Parathyroid adenoma (tissue), 2 donors: ENCODE results near the gene SLC25A53.

Source experiments
- H2AFZ ChIP-seq: fragments of 300-600 bp; sonication (generic); one replicate; pipeline ENCODE4 v1.7.0; 2017; ENCODE audit warnings: antibody characterized with exemption, mild to moderate bottlenecking
- H3K27ac ChIP-seq: fragments of 300-600 bp; sonication (generic); one replicate; pipeline ENCODE4 v1.7.0; 2017
- H3K27me3 ChIP-seq: fragments of 300-600 bp; sonication (generic); one replicate; pipeline ENCODE4 v1.7.0; 2017; ENCODE audit warnings: low read length; ENCODE audit not compliant: control insufficient read depth, insufficient read depth
- H3K36me3 ChIP-seq: fragments of 300-600 bp; sonication (generic); one replicate; pipeline ENCODE4 v1.7.0; 2017; ENCODE audit warnings: low read length; ENCODE audit not compliant: control insufficient read depth, insufficient read depth
- H3K4me1 ChIP-seq: fragments of 300-600 bp; sonication (generic); one replicate; pipeline ENCODE4 v1.7.0; 2017; ENCODE audit warnings: control low read depth
- H3K4me2 ChIP-seq: fragments of 300-600 bp; sonication (generic); one replicate; pipeline ENCODE4 v1.7.0; 2017; ENCODE audit warnings: low read length
- H3K4me3 ChIP-seq: fragments of 300-600 bp; sonication (generic); one replicate; pipeline ENCODE4 v1.7.0; 2017; ENCODE audit warnings: low read depth, low read length
- H3K79me2 ChIP-seq: fragments of 300-600 bp; sonication (generic); one replicate; pipeline ENCODE4 v1.7.0; 2017; ENCODE audit warnings: control low read depth
- H3K9ac ChIP-seq: fragments of 300-600 bp; sonication (generic); one replicate; pipeline ENCODE4 v1.7.0; 2017; ENCODE audit warnings: mild to moderate bottlenecking
- H3K9me3 ChIP-seq: fragments of 300-600 bp; sonication (generic); one replicate; pipeline ENCODE4 v1.7.0; 2017; ENCODE audit warnings: low read length; ENCODE audit not compliant: control insufficient read depth
- TF ChIP-seq, protein P1 (sequence below): fragments of 300-600 bp; sonication (generic); IDR thresholded peaks from one replicate; pipeline ENCODE4 v1.7.0; 2017; ENCODE audit warnings: antibody characterized with exemption, mild to moderate bottlenecking
- donor health status: primary hyperparathyroidism.

The SLC25A53 gene

DNA sequence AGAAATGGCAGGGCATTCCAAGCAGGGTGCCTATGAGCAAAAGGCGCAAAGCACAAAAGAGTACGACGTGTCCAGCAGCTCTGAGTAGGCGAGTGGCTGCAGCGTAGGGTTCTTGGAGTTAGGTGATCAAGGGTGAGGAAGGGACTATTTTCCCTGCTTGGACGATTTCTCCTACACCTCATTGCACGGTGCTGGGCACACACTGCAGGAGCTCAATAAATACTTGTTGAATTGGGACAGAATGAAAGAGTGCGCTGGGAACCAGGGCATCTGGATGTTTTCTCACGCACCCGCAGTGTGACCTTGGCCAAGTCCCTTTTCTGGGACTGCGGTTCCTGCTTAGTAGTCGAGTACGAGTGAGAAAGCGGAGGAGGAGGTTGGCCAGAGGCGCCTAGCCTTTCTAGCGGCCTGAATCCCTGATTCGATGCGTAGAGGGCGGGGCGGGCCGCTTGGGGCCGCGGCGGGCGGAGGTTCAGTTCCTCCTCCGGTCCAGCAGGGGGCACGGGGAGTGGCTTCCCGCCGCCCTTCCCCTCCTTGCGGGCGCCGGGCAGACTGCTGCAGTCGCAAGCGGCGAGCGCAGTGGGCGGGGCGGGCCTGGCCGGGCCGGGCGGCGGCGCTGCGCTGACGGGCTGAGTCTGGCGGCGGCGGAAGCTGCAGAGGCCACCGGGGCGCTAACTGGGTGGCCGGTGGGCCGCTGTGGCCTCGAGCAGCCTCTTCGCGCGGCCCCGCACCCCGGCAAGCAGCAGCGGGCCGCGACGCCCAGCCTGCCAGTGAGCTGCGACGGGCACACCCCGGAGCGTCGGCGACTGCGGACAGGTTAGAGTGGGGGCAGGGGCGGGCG lies 9.3 kb upstream of the SLC25A53 start, which contains the start of gene FAM199X:
Gene FAM199X (plus strand): TSS at position 560 of the 841 bp plus-strand sequence. CDS start 333 bp downstream, outside the sequence.
- H3K79me2 ChIP-seq: peaks cover 2% of the 10 kb centered on the region
- no peaks in the 10 kb centered on the region for H3K27me3 ChIP-seq
- H3K27ac ChIP-seq: peak within 1 kb of the TSS; percentile 74
- TF ChIP-seq, protein P1, sequence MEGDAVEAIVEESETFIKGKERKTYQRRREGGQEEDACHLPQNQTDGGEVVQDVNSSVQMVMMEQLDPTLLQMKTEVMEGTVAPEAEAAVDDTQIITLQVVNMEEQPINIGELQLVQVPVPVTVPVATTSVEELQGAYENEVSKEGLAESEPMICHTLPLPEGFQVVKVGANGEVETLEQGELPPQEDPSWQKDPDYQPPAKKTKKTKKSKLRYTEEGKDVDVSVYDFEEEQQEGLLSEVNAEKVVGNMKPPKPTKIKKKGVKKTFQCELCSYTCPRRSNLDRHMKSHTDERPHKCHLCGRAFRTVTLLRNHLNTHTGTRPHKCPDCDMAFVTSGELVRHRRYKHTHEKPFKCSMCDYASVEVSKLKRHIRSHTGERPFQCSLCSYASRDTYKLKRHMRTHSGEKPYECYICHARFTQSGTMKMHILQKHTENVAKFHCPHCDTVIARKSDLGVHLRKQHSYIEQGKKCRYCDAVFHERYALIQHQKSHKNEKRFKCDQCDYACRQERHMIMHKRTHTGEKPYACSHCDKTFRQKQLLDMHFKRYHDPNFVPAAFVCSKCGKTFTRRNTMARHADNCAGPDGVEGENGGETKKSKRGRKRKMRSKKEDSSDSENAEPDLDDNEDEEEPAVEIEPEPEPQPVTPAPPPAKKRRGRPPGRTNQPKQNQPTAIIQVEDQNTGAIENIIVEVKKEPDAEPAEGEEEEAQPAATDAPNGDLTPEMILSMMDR: peak; percentile 67
- H2AFZ ChIP-seq: peak within 1 kb of the TSS; percentile 90
- H3K36me3 ChIP-seq: no peaks in the 10 kb centered on the region
- H3K4me1 ChIP-seq: peaks cover 3% of the 10 kb centered on the region
- peak within 1 kb of the TSS; percentile 66 for H3K4me3 ChIP-seq
- no peaks in the 10 kb centered on the region for H3K9me3 ChIP-seq
- peak within 1 kb of the TSS; percentile 66 for H3K4me2 ChIP-seq
- no peak within 1 kb of the TSS for H3K9ac ChIP-seq

DNA sequence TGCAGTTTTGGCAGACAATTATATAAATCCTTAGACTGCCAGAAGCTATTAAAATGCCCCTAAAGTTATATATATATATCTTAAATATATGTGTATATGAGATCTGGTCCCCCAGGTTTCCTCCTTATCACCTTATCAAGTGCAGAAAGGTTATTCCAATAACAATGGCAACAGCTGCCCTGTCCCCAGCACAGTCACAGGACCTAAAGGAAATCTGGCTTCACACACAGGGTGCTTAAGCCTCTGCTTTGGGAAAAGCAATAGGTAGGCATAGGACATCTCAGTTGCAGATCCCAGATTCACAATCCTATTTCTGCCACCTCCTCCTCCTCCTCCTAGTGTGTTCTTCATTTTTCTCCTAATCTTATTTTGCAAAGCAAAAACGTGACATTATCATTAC lies 5.8 kb downstream of the SLC25A53 start:
- TF ChIP-seq, protein P1: no peak
- Histone ChIP-seq H3K4me2 (no peak overlapping the region), H3K27ac (no peak overlapping the region), H3K79me2 (no peaks in the 10 kb centered on the region), H3K4me3 (no peak overlapping the region), H3K36me3 (no peaks in the 10 kb centered on the region), H3K9ac (no peak overlapping the region), H3K4me1 (no peaks in the 10 kb centered on the region), H2AFZ (no peak overlapping the region), H3K9me3 (no peaks in the 10 kb centered on the region), H3K27me3 (no peaks in the 10 kb centered on the region)

DNA sequence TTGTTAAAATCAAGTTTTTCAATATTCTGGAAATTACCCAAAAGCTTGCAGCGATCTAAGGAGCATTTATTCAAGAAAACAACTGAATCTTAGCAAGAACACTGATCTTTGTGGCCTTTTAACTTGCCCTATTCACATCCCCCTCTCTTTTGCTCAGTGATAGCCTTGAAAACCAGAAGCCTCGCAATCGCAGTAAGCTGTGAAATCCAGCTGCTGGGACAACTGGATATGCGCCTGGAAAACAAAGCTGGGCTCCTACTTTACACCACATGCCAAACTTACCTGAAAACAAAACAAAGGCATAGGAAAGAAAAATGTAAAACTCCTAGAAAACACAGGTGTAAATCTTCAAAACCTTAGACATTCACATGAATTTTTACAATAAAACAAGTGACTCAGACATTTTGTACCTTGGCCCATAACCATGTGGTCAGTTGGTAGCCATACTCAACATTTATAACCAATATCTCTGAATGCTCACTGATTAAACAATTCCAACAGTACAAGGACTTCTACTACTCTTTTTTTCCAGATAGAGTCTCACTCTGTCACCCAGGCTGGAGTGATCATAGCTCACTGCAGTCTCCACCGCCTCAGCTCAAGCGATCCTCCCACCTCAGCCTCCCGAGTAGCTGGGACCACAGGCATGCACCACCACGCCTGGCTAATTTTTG lies 15.6 kb downstream of the SLC25A53 start:
- no peak overlapping the region for H3K27ac ChIP-seq
- H3K79me2 ChIP-seq: no peaks in the 10 kb centered on the region
- H3K4me1 ChIP-seq: no peaks in the 10 kb centered on the region
- no peaks in the 10 kb centered on the region for H3K36me3 ChIP-seq
- H3K9ac ChIP-seq: no peak overlapping the region
- H2AFZ ChIP-seq: no peak overlapping the region
- no peaks in the 10 kb centered on the region for H3K27me3 ChIP-seq
- H3K4me2 ChIP-seq: no peak overlapping the region
- TF ChIP-seq, protein P1: no peak
- H3K4me3 ChIP-seq: no peak overlapping the region
- H3K9me3 ChIP-seq: no peaks in the 10 kb centered on the region

DNA sequence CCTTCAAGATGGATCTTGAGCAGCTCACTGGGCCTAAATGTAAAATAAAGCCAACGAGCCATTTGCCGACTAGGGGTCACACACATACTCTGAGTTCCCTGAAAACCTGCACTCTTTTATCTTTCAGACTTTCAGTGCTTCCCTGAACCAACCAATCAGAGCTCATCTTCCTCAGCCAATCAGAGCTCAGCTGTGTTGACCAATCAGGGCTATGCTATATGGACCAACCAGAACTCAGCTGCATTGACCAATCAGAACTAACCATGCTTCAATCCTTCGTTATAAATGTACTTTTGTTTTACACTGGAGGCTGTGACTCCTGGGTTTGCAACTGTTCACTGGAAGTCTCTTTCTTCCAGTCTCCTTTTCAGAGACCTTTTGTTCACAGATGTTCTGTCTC lies 19.3 kb downstream of the SLC25A53 start:
- no peaks in the 10 kb centered on the region for H3K4me1 ChIP-seq
- H3K79me2 ChIP-seq: peaks cover 4% of the 10 kb centered on the region
- H3K4me2 ChIP-seq: no peak overlapping the region
- H3K4me3 ChIP-seq: no peak overlapping the region
- no peaks in the 10 kb centered on the region for H3K36me3 ChIP-seq
- H3K27ac ChIP-seq: no peak overlapping the region
- no peaks in the 10 kb centered on the region for H3K9me3 ChIP-seq
- TF ChIP-seq, protein P1: no peak
- no peaks in the 10 kb centered on the region for H3K27me3 ChIP-seq
- H3K9ac ChIP-seq: no peak overlapping the region
- no peak overlapping the region for H2AFZ ChIP-seq
